Measurements from ENCODE around the gene KDM4B. TPM values are rescaled to one million over a fixed set of nuclear protein-coding genes. Genes with fewer than 3 reads are reported as not detected.
"Not testable (repeated sequence)": the region's sequence is repeated elsewhere in the genome, so short reads cannot be mapped to it uniquely, and the experiment has no call there.

Gene KDM4B
- total and polyA plus RNA-seq, 7 donors = 9.3 to 45.9 (median 29.5) TPM

DNA sequence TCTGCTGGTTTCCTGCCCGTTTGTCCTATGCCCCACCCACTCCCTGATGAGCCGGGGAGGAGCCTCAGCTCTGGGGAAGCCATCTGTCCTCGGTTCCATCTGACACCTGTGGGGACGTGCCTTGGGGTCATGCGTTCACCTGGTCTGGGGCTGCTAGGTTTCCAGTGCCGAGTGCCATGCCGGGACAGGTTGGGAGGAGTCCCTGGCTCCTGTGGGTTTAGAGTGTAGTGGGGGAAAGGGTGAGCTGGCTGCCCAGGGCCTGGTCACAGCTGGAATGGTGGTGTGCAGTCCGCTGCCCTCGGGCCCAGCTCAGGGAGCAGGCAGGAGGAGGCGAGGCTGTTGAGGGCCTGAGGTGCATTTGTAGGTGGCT is 2.5 kb downstream of the KDM4B start:
- peak overlapping the region; percentile 71 for H3K27ac ChIP-seq

DNA sequence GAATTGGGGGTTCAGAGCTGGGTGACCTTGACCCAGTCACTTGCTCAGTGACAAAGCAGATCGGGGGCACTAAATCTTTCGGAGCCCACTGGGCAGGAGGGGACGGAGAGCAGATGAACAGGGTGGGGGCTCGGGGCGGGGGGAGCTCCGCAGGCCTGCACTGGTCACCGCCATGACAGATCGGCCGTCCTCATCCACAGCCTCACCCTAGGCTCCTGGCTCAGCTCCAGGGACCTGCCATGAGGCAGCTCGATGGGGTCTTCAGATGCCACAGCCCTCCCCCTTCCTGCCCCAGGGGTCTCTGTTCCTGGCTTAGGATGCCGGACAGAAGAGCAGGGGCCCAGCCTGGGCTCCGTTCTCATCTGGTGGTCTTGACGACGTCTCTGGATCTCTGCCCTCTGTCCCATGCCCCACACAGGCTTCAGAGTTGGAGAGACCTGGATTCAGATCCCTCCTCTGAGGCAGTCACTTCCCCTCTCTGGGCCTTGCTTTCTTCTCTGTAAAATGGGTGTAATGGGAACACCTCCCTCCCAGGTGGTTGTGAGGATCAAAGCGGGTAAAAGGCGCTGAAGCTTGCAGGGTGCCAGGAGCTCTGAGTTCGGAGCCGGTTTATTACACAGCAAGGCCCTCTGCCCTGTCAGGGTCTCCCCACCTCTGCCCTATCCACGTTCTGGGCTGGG is 3.0 kb downstream of the KDM4B start:
- DNase-seq = no peak
- 86 to 89% (median 87%) methylated on average over 15 to 19 of the region's 19 CpGs for WGBS, 3 donors
- no peak for ATAC-seq
- Histone ChIP-seq H3K4me3 (no peak overlapping the region), H3K9me3 (no peaks in the 10 kb centered on the region), H3K4me1 (peaks cover 62% of the 10 kb centered on the region), H3K27me3 (ENCODE audit: insufficient read depth in 3 of 3, low read length in 2 of 3) (no peaks in the 10 kb centered on the region), H3K36me3 (ENCODE audit: insufficient read depth in 1 of 2, low read depth in 1 of 2) (no peaks in the 10 kb centered on the region), H3K27ac (peak overlapping the region; percentile 71)
- TF ChIP-seq, protein P1, sequence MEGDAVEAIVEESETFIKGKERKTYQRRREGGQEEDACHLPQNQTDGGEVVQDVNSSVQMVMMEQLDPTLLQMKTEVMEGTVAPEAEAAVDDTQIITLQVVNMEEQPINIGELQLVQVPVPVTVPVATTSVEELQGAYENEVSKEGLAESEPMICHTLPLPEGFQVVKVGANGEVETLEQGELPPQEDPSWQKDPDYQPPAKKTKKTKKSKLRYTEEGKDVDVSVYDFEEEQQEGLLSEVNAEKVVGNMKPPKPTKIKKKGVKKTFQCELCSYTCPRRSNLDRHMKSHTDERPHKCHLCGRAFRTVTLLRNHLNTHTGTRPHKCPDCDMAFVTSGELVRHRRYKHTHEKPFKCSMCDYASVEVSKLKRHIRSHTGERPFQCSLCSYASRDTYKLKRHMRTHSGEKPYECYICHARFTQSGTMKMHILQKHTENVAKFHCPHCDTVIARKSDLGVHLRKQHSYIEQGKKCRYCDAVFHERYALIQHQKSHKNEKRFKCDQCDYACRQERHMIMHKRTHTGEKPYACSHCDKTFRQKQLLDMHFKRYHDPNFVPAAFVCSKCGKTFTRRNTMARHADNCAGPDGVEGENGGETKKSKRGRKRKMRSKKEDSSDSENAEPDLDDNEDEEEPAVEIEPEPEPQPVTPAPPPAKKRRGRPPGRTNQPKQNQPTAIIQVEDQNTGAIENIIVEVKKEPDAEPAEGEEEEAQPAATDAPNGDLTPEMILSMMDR (IDR thresholded peaks at IDR 0.05) = no peak
- intact Hi-C loops (cut with DNase I) = loop anchor here in 1 of 2 donors (10.0 kb wide), 1 partner anchor 53 kb away; no protein-coding TSS in a partner anchor

More for the DNA sequence above, 2.5 kb downstream of the KDM4B start:
- ATAC-seq (no peak), DNase-seq (no peak)
- peaks cover 56% of the 10 kb centered on the region for H3K4me1 ChIP-seq
- intact Hi-C loops (cut with DNase I) = loop anchor here in 1 of 2 donors (10.0 kb wide), 1 partner anchor 53 kb away; no protein-coding TSS in a partner anchor
- no peaks in the 10 kb centered on the region for H3K36me3 ChIP-seq (ENCODE audit: insufficient read depth in 1 of 2, low read depth in 1 of 2)
- no peaks in the 10 kb centered on the region for H3K9me3 ChIP-seq
- TF ChIP-seq, protein P1 (IDR thresholded peaks at IDR 0.05) = no peak
- H3K4me3 ChIP-seq = peak overlapping the region; percentile 73
- H3K27me3 ChIP-seq (ENCODE audit: insufficient read depth in 3 of 3, low read length in 2 of 3) = no peaks in the 10 kb centered on the region
- 31 to 36% (median 34%) methylated on average over 10 of the region's 10 CpGs for WGBS, 3 donors

GRCh38 chr19:4972509-4973230 is 3.8 kb downstream of the KDM4B start:
- H3K4me1 ChIP-seq = peaks cover 69% of the 10 kb centered on the region
- peak overlapping the region; percentile 25 for H3K27ac ChIP-seq
- 63 to 80% (median 74%) methylated on average over 12 of the region's 12 CpGs for WGBS, 3 donors
- no peaks in the 10 kb centered on the region for H3K36me3 ChIP-seq (ENCODE audit: insufficient read depth in 1 of 2, low read depth in 1 of 2)
- no peak for ATAC-seq
- no peaks in the 10 kb centered on the region for H3K27me3 ChIP-seq (ENCODE audit: insufficient read depth in 3 of 3, low read length in 2 of 3)
- no peak overlapping the region for H3K4me3 ChIP-seq
- intact Hi-C loops (cut with DNase I) = loop anchor here in 1 of 2 donors (10.0 kb wide), 1 partner anchor 52 kb away; no protein-coding TSS in a partner anchor
- peak in 1 of 2 donors; percentile 19 for DNase-seq
- TF ChIP-seq, protein P1 (IDR thresholded peaks at IDR 0.05) = no peak
- no peaks in the 10 kb centered on the region for H3K9me3 ChIP-seq

- Histone ChIP-seq H3K9me3 (no peaks in the 10 kb centered on the region), H3K27ac (peak overlapping the region; percentile 83), H3K4me3 (no peak overlapping the region), H3K36me3 (ENCODE audit: insufficient read depth in 1 of 2, low read depth in 1 of 2) (no peaks in the 10 kb centered on the region), H3K4me1 (peaks cover 83% of the 10 kb centered on the region), H3K27me3 (ENCODE audit: insufficient read depth in 3 of 3, low read length in 2 of 3) (no peaks in the 10 kb centered on the region)
- TF ChIP-seq, protein P1 (IDR thresholded peaks at IDR 0.05) = no peak
- intact Hi-C loops (cut with DNase I) = loop anchor here (5.0 to 10.0 kb wide), 2 partner anchors 50 to 57 kb away; no protein-coding TSS in a partner anchor
- 75 to 77% (median 76%) methylated on average over 14 of the region's 14 CpGs for WGBS, 3 donors
- ATAC-seq (no peak), DNase-seq (no peak)
Measured at GRCh38 chr19:4974880-4975469, 6.1 kb downstream of the KDM4B start.

DNA sequence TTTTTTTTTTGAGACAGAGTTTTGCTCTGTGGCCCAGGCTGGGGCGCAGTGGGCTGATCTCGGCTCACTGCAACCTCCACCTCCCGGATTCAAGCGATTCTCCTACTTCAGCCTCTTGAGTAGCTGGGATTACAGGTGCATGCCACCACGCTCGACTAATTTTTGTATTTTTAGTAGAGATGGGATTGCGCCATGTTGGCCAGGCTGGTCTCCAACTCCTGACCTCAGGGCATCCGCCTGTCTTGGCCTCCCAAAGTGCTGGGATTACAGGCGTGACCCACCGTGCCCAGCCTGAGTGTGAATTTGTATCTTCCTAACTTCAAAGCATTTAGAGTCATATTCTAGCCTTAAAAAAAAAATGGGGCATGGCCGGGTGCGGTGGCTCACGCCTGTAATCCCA is 6.7 kb downstream of the KDM4B start:
- not testable (repeated sequence) for H3K9me3 ChIP-seq; H3K27me3 ChIP-seq (ENCODE audit: insufficient read depth in 3 of 3, low read length in 2 of 3); ATAC-seq; H3K4me3 ChIP-seq; DNase-seq; H3K36me3 ChIP-seq (ENCODE audit: insufficient read depth in 1 of 2, low read depth in 1 of 2)
- intact Hi-C loops (cut with DNase I) = loop anchor here (5.0 to 10.0 kb wide), 2 partner anchors 49 to 57 kb away; no protein-coding TSS in a partner anchor
- Histone ChIP-seq H3K4me1 (peaks cover 79% of the 10 kb centered on the region), H3K27ac (peak overlapping the region; percentile 83)
- 64 to 89% (median 68%) methylated on average over 13 of the region's 13 CpGs for WGBS, 3 donors

Measured in psoas muscle (tissue), 8 donors.